ENCODE results near the gene PCP2.
"Not testable (repeated sequence)": the region's sequence is repeated elsewhere in the genome, so short reads cannot be mapped to it uniquely, and the experiment has no call there.

The PCP2 gene

GRCh38 chr19:7663706-7664105 is 30.2 kb upstream of the PCP2 start:
- DNase-seq = no peak
- intact Hi-C loops (cut with DNase I) = no loop called here

GRCh38 chr19:7662657-7663056 is 29.1 kb upstream of the PCP2 start:
- intact Hi-C loops (cut with DNase I) = no loop called here
- peak in 1 of 10 donors; percentile 69 for DNase-seq

- DNase-seq = no peak
- intact Hi-C loops (cut with DNase I) = no loop called here
These were observed 28.4 kb upstream of the PCP2 start for GRCh38 chr19:7661744-7662538.

- peak in 4 of 10 donors; percentile 30 to 88 (median 48) for DNase-seq
- intact Hi-C loops (cut with DNase I) = no loop called here
These were observed 24.7 kb upstream of the PCP2 start for GRCh38 chr19:7658219-7658686.

- DNase-seq = no peak
- intact Hi-C loops (cut with DNase I) = no loop called here
These were observed 23.7 kb upstream of the PCP2 start for GRCh38 chr19:7657131-7657751.

GRCh38 chr19:7655581-7655980 is 22.1 kb upstream of the PCP2 start:
- intact Hi-C loops (cut with DNase I) = no loop called here
- no peak for DNase-seq

GRCh38 chr19:7654401-7654800 is 20.9 kb upstream of the PCP2 start:
- no peak for DNase-seq
- intact Hi-C loops (cut with DNase I) = no loop called here

GRCh38 chr19:7652061-7652641 is 18.6 kb upstream of the PCP2 start:
- DNase-seq = peak; percentile 49 to 97 (median 82)
- intact Hi-C loops (cut with DNase I) = loop anchor here (1.0 kb wide), 2 partner anchors 28 to 147 kb away; partner anchors contain the start of gene TRAPPC5

GRCh38 chr19:7650148-7650547 is 16.6 kb upstream of the PCP2 start:
- DNase-seq = no peak
- intact Hi-C loops (cut with DNase I) = no loop called here

GRCh38 chr19:7648265-7649014 is 14.9 kb upstream of the PCP2 start:
- DNase-seq = no peak
- intact Hi-C loops (cut with DNase I) = no loop called here

- DNase-seq = no peak
- intact Hi-C loops (cut with DNase I) = no loop called here
These were observed 13.6 kb upstream of the PCP2 start for GRCh38 chr19:7647156-7647555.

- intact Hi-C loops (cut with DNase I) = no loop called here
- DNase-seq = no peak
These were observed 12.8 kb upstream of the PCP2 start for GRCh38 chr19:7646426-7646700.

GRCh38 chr19:7645656-7646425 is 12.3 kb upstream of the PCP2 start:
- intact Hi-C loops (cut with DNase I) = no loop called here
- no peak for DNase-seq

GRCh38 chr19:7645163-7645562 is 11.6 kb upstream of the PCP2 start:
- DNase-seq = no peak
- intact Hi-C loops (cut with DNase I) = no loop called here

GRCh38 chr19:7644550-7644877 is 11.0 kb upstream of the PCP2 start:
- intact Hi-C loops (cut with DNase I) = no loop called here
- no peak for DNase-seq

GRCh38 chr19:7643629-7644549 is 10.4 kb upstream of the PCP2 start:
- intact Hi-C loops (cut with DNase I); DNase-seq: not testable (repeated sequence)

- intact Hi-C loops (cut with DNase I) = no loop called here
- no peak for DNase-seq
These were observed 9.5 kb upstream of the PCP2 start for GRCh38 chr19:7643031-7643415.

GRCh38 chr19:7642295-7643030 is 8.9 kb upstream of the PCP2 start:
- DNase-seq = no peak

More at GRCh38 chr19:7642295-7643030, 8.9 kb upstream of the PCP2 start:
- intact Hi-C loops (cut with DNase I) = no loop called here

All from posterior cingulate gyrus (tissue), 11 donors.